ENCODE measurements around the gene PLD6. TPM values are rescaled to one million over a fixed set of nuclear protein-coding genes. Genes with fewer than 3 reads are reported as not detected.

Gene PLD6
- total RNA-seq, 6 donors from 2014 or later: 2.3 to 5.0 (median 3.4) TPM

DNA sequence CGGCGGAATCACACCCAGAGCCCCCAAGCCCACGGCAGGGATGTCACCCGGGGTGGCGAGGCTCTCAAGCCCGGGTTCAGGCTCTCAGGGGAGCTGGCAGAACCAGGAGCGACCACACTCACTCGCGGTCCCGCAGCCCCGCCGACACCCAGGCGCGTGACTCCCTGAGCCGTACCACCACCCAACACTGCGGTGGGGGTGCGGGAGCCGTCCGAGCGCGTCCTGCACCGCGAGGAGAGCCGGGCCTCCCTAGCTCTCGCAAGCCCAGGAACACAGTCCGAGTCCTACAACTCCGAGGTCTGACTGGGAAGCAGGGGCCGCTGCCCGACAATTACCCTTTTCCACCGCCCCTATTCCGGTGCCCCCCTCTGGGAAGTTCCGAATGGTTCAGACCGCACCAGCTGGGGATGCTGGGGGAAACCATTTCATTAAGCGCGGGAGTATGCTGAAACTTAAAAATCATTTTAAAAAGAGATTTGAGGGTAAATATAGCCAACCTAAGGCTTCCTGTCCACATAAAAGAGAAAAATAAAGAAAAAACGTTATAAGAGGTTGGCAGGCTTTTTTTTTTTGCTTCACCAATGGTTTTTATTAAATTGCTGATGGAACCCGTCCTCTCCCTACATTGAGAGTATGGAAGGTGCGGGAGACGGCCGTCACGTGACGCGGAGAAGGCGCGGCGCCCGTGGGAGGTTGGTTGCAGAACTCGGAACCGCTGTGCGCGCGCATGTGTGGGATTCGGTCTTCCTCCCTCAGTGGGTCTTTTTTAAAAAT, 31.1 kb upstream of the PLD6 start, which contains the start of gene FLCN:
TSS of gene FLCN (minus strand) at position 143 of the 774 bp plus-strand sequence. CDS start 9,031 bp downstream, outside the sequence.
- H3K27me3 ChIP-seq: no peaks in the 10 kb centered on the region
- H3K36me3 ChIP-seq: peaks cover 0 to 7% (median 5%) of the 10 kb centered on the region in 4 donors
- ATAC-seq (ENCODE audit: low FRiP score in 2 of 2): peak; percentile 96 to 97
- H3K9me3 ChIP-seq: no peaks in the 10 kb centered on the region
- peak within 1 kb of the TSS; percentile 93 to 100 (median 98) for H3K4me3 ChIP-seq
- peak within 1 kb of the TSS; percentile 93 to 99 (median 97) for H3K27ac ChIP-seq
- peak; percentile 94 to 97 for DNase-seq
- TF ChIP-seq POLR2AphosphoS5 (IDR thresholded peaks at IDR 0.05) (peak; percentile 60 to 91), EP300 (IDR thresholded peaks at IDR 0.05) (no peak), POLR2A (IDR thresholded peaks at IDR 0.05) (peak in 3 of 4 donors; percentile 57 to 90 (median 86)), CTCF (IDR thresholded peaks at IDR 0.05) (peak in 4 of 6 experiments; percentile 18 to 43 (median 34))
- H3K4me1 ChIP-seq: peaks cover 21 to 40% (median 28%) of the 10 kb centered on the region in 4 donors
- 0% methylated on average over 24 to 27 of the region's 53 CpGs for WGBS, 2 donors

DNA sequence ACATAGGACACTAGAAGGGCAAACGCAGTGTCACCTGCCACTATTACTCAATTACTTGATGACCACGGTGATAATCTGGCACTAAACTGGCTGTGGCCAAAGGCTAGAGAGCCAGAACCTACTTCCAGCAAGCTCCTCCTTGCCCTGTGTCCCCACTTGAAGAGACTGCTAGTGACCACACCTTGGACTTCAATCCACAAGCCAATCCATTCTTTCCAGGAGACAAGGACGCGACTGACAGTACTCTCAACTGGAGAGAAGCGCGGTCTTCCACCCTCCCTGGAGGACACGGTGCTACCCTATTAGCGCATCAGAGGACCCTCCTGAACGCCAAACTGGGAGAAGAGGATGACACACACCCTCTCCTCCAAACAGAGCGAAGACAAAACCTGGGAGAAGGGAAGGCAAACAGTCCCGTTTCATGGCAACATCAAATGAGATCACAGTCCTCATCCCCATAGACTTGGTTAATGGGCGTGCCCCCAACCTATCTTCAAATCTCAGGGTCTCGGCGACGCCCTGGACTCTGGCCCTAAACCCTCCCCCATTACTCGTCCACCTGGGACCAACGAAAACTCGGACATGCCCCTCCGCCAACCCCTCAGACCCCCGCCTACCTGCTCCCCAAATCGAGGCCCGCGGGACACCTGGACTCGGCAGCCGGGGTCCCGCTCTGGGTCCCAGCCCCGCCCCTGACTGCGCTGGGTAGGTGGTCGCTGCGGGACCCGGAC, 30.3 kb upstream of the PLD6 start:
- Histone ChIP-seq H3K4me3 (peak overlapping the region; percentile 81 to 100 (median 98)), H3K4me1 (peaks cover 21 to 40% (median 28%) of the 10 kb centered on the region in 4 donors), H3K27ac (peak overlapping the region; percentile 93 to 99 (median 97)), H3K27me3 (no peaks in the 10 kb centered on the region), H3K9me3 (no peaks in the 10 kb centered on the region), H3K36me3 (peaks cover 0 to 15% (median 13%) of the 10 kb centered on the region in 4 donors)
- WGBS, 2 donors: 0% methylated on average over 18 to 20 of the region's 31 CpGs
- TF ChIP-seq POLR2A (IDR thresholded peaks at IDR 0.05): peak in 1 of 4 donors; percentile 14
- TF ChIP-seq EP300 (IDR thresholded peaks at IDR 0.05): no peak
- ATAC-seq (ENCODE audit: low FRiP score in 2 of 2) (peak; percentile 49 to 68), DNase-seq (peak in 1 of 2 donors; percentile 59)

DNA sequence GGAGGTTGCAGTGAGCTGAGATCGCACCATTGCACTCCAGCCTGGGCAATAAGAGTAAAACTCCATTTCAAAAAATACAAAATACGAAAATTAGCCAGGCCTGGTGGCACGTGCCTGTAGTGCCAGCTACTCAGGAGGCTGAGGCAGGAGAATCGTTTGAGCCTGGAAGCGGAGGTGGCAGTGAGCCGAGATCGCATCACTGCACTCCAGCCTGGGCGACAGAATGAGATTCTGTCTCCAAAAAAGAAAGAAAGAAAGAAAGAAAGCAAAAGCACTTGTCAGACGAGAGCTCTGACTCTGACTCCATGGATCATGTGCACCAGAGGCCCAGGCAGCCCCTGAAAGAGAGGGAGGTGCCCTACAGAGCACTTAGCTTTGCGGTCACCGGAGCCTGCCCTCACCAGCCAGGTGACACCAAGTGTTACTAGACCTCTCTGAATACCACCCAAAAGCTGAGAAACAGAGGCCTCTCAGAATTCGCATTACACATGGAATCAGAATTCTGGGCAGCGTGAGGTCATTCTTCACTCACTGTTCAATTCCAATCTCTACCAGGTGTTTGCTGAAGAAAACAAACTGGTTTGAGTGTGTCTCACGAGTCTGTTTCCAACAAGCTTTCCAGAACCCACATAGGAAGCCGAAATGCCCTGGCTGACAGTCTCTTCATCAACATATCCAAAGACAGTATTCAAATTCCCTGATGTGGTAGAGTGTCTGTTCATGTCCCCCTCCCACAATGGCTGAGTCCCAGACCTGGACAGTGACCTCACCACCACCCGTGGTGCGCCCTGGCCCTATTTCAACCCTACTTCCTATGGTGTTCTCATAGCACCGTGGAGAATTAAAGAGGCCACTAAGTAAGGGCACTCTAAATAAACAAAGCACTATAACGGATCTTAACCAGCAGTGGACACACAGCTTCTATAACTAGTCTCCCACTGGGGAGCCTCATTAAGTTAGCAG, 29.4 kb upstream of the PLD6 start:
- Histone ChIP-seq H3K36me3 (peaks cover 0 to 25% (median 21%) of the 10 kb centered on the region in 4 donors), H3K27ac (peak overlapping the region; percentile 93 to 99 (median 97)), H3K4me3 (peak overlapping the region; percentile 81 to 100 (median 98)), H3K27me3 (no peaks in the 10 kb centered on the region), H3K4me1 (peaks cover 21 to 40% (median 28%) of the 10 kb centered on the region in 4 donors), H3K9me3 (no peaks in the 10 kb centered on the region)
- WGBS, 2 donors: 45 to 55% methylated on average over 18 to 19 of the region's 19 CpGs
- ATAC-seq (ENCODE audit: low FRiP score in 2 of 2) (peak in 1 of 2 donors; percentile 45), DNase-seq (peak in 1 of 2 donors; percentile 73)
- TF ChIP-seq CTCF (IDR thresholded peaks at IDR 0.05): peak in 1 of 6 experiments; percentile 9
- TF ChIP-seq POLR2A (IDR thresholded peaks at IDR 0.05): no peak

GRCh38 chr17:17232303-17232621, 26.1 kb upstream of the PLD6 start:
- no peak for ATAC-seq (ENCODE audit: low FRiP score in 2 of 2)
- no peaks in the 10 kb centered on the region for H3K9me3 ChIP-seq
- WGBS, 2 donors: 83 to 85% methylated on average over 11 of the region's 11 CpGs
- no peaks in the 10 kb centered on the region for H3K27me3 ChIP-seq
- no peak overlapping the region for H3K27ac ChIP-seq
- DNase-seq: no peak
- TF ChIP-seq EP300 (IDR thresholded peaks at IDR 0.05) (no peak), CTCF (IDR thresholded peaks at IDR 0.05) (no peak), POLR2A (IDR thresholded peaks at IDR 0.05) (no peak), POLR2AphosphoS5 (IDR thresholded peaks at IDR 0.05) (no peak)
- H3K36me3 ChIP-seq: peaks cover 15 to 57% (median 53%) of the 10 kb centered on the region in 4 donors
- H3K4me3 ChIP-seq: no peak overlapping the region
- H3K4me1 ChIP-seq: peaks cover 17 to 26% (median 20%) of the 10 kb centered on the region in 4 donors

Measured in upper lobe of left lung (tissue), 6 donors.